Heart right ventricle (tissue), 16 donors: ENCODE results near the gene KCTD4. TPM values are rescaled to one million over a fixed set of nuclear protein-coding genes. Genes with fewer than 3 reads are reported as not detected.

Experiments used
- ATAC-seq, 8 donors: fragments of 200-7000 bp; cut with Tn5 transposase; one replicate each; pipeline ENCODE4 v1.9.1; 2020; ENCODE audit warnings: mild to moderate bottlenecking in 8 of 8, moderate library complexity in 8 of 8, moderate number of reproducible peaks in 1 of 8
- DNase-seq, 2 donors: peaks; one replicate each; pipeline ENCODE4 v3.0.0-alpha.2; 2020
- H3K27ac ChIP-seq, 10 donors: fragments of 200-600 bp; sonication (generic) in 2 of 10; one replicate each; pipeline versions ENCODE4 v1.5.0 to v1.8.0; 2020 to 2022; ENCODE audit warnings: mild to moderate bottlenecking in 3 of 10
- H3K27me3 ChIP-seq, 7 donors: fragments of 200-600 bp; one replicate each; pipeline ENCODE4 v1.8.0; 2021 to 2022; ENCODE audit warnings: mild to moderate bottlenecking in 2 of 7
- H3K36me3 ChIP-seq, 9 donors: fragments of 200-600 bp; sonication (generic) in 1 of 9; one replicate each; pipeline versions ENCODE4 v1.5.0 to v1.8.0; 2020 to 2022; ENCODE audit warnings: mild to moderate bottlenecking in 2 of 9
- H3K4me1 ChIP-seq, 9 donors: fragments of 200-600 bp; sonication (generic) in 1 of 9; one replicate each; pipeline versions ENCODE4 v1.5.0 to v1.8.0; 2020 to 2022; ENCODE audit warnings: mild to moderate bottlenecking in 4 of 9
- H3K4me3 ChIP-seq, 10 donors: fragments of 200-600 bp; sonication (generic) in 2 of 10; one replicate each; pipeline versions ENCODE4 v1.5.0 to v1.8.0; 2020 to 2022; ENCODE audit warnings: mild to moderate bottlenecking in 7 of 10, moderate library complexity in 2 of 10
- H3K9me3 ChIP-seq, 11 donors: fragments of 200-600 bp in 10 of 11; sonication (generic) in 2 of 11; one replicate each; pipeline versions ENCODE4 v1.5.0 to v1.8.0; 2013 to 2022; ENCODE audit warnings: mild to moderate bottlenecking in 2 of 11, control low read depth in 1 of 11, moderate library complexity in 1 of 11
- WGBS, 2 donors: extraction: QIAGEN DNeasy Blood & Tissue Kit; methylation state at CpG; one replicate each; pipeline ENCODE4 v1.1.7; 2013; ENCODE audit warnings: inconsistent platforms in 1 of 2; 5-methylcytosine and 5-hydroxymethylcytosine counted together
- intact Hi-C, 10 donors: fragments of 100-400 bp; cut with DNase I; formaldehyde crosslinking; loops; one replicate each; pipeline versions ENCODE4 v1.11.1 to v1.14.2; 2022
- polyA plus RNA-seq, 2 donors: library from polyadenylated mRNA; stranded (reverse); fragments of 200-250 nt; gene quantifications; one replicate each; pipeline ENCODE4 v1.2.3, GENCODE V29; 2013
- total RNA-seq, 10 donors: library from RNA; stranded (reverse); fragmentation: NEBNext Ultra II Directional in 3 of 10; extraction: Animal tissue kit (Norgen Biotek cat#: 25700) in 3 of 10; gene quantifications; one replicate each; pipeline versions ENCODE4 v1.2.1 to v1.2.4, GENCODE V29; 2021 to 2023
- TF ChIP-seq, protein P1 (sequence below), 9 donors: fragments of 200-600 bp; sonication (generic) in 2 of 9; IDR thresholded peaks; one replicate each; pipeline versions ENCODE4 v1.5.0 to v1.8.0; 2021 to 2022; ENCODE audit warnings: antibody characterized with exemption in 9 of 9, mild to moderate bottlenecking in 5 of 9, moderate library complexity in 1 of 9
- donor health status: Arrhythmogenic right ventricular cardiomyopathy.
- donor health status: ischemic (EF 13 %, LVEDD 7.1; RV severe dilation, severe dysfunction).
- donor health status: healthy with polysubstance abuse.
- donor health status: DM: no; HTN: yes; CAD: no.
- donor health status: DM: no; HTN: no; CAD: no.
- donor health status: ischemic (EF 25% LVEDD 6.9; RV normal size, moderate dysfunction).
- donor health status: ischemic (EF 25% LVEDD 5.7; RV mildly dilated, moderate dysfunction).
- donor health status: healthy.
- donor health status: DM: yes; HTN: yes; CAD: no.
- donor health status: Ischemic cardiomyopathy.
- donor health status: ischemic (EF 35%, LVEDD 5.7; RV mildly dilated, moderate dysfunction).
- donor health status: nonischemic (EF 11% LVEDD 7.7; RV severe dilation, severe dysfunction).
- donor health status: DM: yes; HTN: yes; CAD: no.
- donor health status: PGD.
- donor health status: ischemic (EF 29% LVEDD 5.4; RV normal size, mild dysfunction).
- donor health status: nonischemic (EF 23%, LVEDD 6.1; RV moderate dilation, normal function).

KCTD4 gene
- total and polyA plus RNA-seq, 12 donors, result 0.01 to 0.16 (median 0.15) TPM; not detected in 9

DNA sequence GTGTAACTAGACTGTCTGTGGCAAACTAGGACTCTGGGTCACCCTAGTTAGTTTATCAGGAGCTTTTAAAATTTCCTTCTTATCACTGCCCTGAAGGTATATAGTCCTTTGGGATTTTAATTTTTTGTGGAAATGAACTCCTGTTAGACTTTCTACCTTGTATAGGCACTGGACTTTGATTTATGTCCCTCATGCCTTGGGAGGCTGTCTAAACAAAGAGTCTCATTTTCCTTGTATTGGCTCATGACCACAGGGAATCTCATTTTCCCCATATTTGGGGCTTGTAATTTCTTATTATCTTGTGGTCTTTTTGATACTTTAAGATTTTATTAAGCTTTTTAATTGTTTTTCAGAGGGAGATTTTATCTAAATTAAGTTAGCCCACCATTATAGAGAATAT lies 21.4 kb downstream of the KCTD4 start:
- H3K4me1 ChIP-seq, result peaks cover 0 to 10% (median 0%) of the 10 kb centered on the region in 9 donors
- no peak for DNase-seq
- intact Hi-C loops, result no loop called here
- H3K9me3 ChIP-seq, result no peaks in the 10 kb centered on the region
- no peak overlapping the region for H3K27ac ChIP-seq
- no peak for ATAC-seq
- TF ChIP-seq, protein P1, sequence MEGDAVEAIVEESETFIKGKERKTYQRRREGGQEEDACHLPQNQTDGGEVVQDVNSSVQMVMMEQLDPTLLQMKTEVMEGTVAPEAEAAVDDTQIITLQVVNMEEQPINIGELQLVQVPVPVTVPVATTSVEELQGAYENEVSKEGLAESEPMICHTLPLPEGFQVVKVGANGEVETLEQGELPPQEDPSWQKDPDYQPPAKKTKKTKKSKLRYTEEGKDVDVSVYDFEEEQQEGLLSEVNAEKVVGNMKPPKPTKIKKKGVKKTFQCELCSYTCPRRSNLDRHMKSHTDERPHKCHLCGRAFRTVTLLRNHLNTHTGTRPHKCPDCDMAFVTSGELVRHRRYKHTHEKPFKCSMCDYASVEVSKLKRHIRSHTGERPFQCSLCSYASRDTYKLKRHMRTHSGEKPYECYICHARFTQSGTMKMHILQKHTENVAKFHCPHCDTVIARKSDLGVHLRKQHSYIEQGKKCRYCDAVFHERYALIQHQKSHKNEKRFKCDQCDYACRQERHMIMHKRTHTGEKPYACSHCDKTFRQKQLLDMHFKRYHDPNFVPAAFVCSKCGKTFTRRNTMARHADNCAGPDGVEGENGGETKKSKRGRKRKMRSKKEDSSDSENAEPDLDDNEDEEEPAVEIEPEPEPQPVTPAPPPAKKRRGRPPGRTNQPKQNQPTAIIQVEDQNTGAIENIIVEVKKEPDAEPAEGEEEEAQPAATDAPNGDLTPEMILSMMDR (IDR thresholded peaks at IDR 0.05), result no peak
- no peaks in the 10 kb centered on the region for H3K27me3 ChIP-seq
- H3K4me3 ChIP-seq, result no peak overlapping the region
- peaks cover 0 to 15% (median 0%) of the 10 kb centered on the region in 9 donors for H3K36me3 ChIP-seq

DNA sequence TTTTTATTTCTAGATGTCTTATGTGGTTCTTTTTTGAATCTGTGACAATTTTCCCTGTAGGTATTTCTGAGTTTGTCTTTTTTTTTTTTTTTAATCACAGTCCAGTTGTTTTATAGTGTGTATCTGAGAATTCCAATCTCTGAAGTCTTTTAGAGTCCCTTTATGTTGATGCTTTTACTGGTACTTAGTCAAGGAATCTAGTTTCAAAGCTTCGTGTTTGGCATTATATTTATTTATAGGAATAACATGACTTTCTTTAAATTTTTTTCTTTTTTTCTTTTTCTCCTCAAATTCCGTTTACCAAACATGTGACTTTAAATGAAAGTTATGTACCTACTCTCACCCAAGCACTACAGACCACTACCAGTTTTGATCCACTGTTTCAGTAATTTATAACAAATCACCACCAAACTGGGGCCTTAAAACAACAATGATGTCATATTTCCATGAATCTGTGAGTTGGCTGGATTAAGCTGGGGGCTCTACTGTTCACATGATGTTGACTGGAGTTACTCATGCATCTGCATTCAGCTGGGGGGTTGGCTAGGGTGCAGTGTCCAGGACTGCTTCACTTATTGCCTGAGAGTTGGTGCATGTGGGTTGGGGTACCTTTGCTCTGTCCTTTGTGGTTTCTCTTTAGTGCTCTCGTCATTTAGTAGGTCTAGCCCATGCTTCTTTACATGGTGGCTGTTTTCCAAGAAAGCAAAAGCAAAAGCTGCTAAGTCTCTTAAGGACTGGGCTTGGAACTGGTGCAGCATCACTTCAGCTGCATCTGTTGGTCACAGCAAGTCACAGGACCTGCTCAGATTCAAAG lies 22.3 kb downstream of the KCTD4 start:
- WGBS, 2 donors, result 69 to 74% methylated on average over 3 of the region's 3 CpGs
- DNase-seq (peak in 1 of 2 donors; percentile 9), ATAC-seq (peak in 5 of 8 donors; percentile 39 to 53 (median 49))
- TF ChIP-seq, protein P1 (IDR thresholded peaks at IDR 0.05), result no peak
- no peak overlapping the region for H3K27ac ChIP-seq
- H3K4me1 ChIP-seq, result peaks cover 0 to 10% (median 0%) of the 10 kb centered on the region in 9 donors
- no peaks in the 10 kb centered on the region for H3K9me3 ChIP-seq
- H3K36me3 ChIP-seq, result peaks cover 0 to 13% (median 0%) of the 10 kb centered on the region in 9 donors
- H3K27me3 ChIP-seq, result no peaks in the 10 kb centered on the region
- intact Hi-C loops, result no loop called here
- no peak overlapping the region for H3K4me3 ChIP-seq

DNA sequence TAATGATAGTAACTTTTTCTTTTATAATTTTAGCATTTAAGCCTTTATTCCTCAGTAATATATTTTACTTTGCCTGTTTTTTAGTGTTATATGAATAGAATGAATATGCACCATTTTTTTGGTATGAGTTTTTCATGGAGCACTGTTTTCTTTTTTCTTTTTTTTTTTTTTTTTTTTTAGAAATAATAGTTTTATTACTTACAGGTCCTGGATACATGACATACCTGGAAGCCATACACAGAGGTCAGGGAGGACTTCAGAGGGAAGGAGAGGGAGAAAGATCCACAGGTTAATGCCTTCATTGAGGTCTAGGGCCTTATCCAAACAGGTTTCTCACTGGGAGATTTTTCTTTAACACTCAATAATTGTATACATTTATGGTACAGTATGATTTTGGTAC lies 26.4 kb downstream of the KCTD4 start:
- Histone ChIP-seq H3K27me3 (no peaks in the 10 kb centered on the region), H3K4me3 (no peak overlapping the region), H3K4me1 (peaks cover 0 to 9% (median 0%) of the 10 kb centered on the region in 9 donors), H3K27ac (no peak overlapping the region), H3K9me3 (no peaks in the 10 kb centered on the region), H3K36me3 (peaks cover 0 to 15% (median 0%) of the 10 kb centered on the region in 9 donors)
- DNase-seq, result no peak
- no peak for ATAC-seq
- TF ChIP-seq, protein P1 (IDR thresholded peaks at IDR 0.05), result no peak
- intact Hi-C loops, result no loop called here

DNA sequence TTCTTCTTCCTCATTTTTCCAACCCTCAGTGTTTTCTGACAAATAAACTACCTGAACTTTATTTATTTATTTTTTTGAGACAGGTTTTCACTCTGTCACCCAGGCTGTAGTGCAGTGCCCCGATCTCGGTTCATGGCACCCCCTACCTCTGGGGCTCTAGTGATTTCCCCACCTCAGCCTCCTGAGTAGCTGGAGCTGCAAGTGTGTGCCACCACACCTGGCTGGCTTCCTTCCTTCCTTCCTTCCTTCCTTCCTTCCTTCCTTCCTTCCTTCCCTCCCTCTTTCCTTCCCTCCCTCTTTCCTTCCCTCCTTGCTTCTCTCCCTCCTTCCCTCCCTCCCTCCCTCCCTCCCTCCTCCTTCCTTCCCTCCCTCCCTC lies 32.3 kb downstream of the KCTD4 start:
- TF ChIP-seq, protein P1 (IDR thresholded peaks at IDR 0.05), result no peak
- ATAC-seq, result peak in 1 of 8 donors; percentile 44
- DNase-seq, result no peak
- intact Hi-C loops, result no loop called here
- Histone ChIP-seq H3K27me3 (no peaks in the 10 kb centered on the region), H3K36me3 (peaks cover 0 to 16% (median 0%) of the 10 kb centered on the region in 9 donors), H3K4me3 (no peak overlapping the region), H3K4me1 (peaks cover 0 to 7% (median 0%) of the 10 kb centered on the region in 9 donors), H3K9me3 (no peaks in the 10 kb centered on the region), H3K27ac (no peak overlapping the region)
- WGBS, 2 donors, result 70 to 76% methylated on average over 2 of the region's 2 CpGs
